ENCODE data around the gene CNTNAP2.

The CNTNAP2 gene

DNA sequence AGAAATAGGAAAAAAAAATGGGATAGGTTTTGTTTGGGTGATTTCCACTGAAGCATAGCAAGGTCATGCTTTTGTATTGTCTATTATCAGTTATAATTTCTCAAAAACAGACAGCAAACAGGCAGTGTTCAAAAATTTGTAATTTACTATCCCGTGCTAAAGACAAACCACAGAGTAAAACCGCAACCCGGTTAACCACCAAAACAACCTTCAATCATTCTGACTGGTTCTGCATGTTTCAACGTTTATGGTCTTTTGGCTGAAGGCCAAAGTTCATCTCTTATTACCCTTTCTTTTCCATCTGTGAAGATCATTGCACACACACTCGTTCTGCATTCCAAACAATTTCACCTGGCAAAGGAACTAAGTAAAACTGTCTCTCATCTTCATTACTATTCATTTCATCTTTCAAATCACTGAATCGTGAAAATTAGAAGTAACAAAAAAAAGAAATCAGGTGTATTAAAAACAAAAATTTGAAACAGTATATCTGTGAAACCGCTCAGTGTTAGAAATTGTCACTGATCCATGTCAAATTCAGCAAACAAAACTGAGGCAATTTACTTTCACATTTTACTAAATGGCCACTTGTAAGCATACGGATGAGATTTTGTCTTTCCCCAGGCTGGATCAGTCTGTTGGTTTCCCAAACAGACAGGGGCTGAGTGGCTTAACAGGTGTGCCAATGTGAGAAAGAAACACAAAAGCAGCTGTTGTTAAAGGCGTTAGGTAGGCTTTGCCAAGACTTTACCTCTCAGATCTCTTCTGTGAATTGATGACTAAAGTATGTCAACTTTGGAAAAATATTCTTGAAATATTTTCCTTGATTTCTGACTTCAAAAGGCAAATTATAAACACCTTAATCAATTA lies 539.6 kb downstream of the CNTNAP2 start:
- H3K27me3 ChIP-seq (ENCODE audit: insufficient read depth, low read length), result no peaks in the 10 kb centered on the region
- no peaks in the 10 kb centered on the region for H3K36me3 ChIP-seq (ENCODE audit: insufficient read depth, low read depth, low read length)
- no peak overlapping the region for H3K4me3 ChIP-seq (ENCODE audit: low read length)
- no peak overlapping the region for H3K9ac ChIP-seq (ENCODE audit: low read depth, low read length)
- no peak overlapping the region for H3K27ac ChIP-seq (ENCODE audit: low read length)
- no peaks in the 10 kb centered on the region for H3K4me1 ChIP-seq (ENCODE audit: insufficient read depth, low read length)
- no peaks in the 10 kb centered on the region for H3K9me3 ChIP-seq (ENCODE audit: insufficient read depth, low read depth, low read length)

DNA sequence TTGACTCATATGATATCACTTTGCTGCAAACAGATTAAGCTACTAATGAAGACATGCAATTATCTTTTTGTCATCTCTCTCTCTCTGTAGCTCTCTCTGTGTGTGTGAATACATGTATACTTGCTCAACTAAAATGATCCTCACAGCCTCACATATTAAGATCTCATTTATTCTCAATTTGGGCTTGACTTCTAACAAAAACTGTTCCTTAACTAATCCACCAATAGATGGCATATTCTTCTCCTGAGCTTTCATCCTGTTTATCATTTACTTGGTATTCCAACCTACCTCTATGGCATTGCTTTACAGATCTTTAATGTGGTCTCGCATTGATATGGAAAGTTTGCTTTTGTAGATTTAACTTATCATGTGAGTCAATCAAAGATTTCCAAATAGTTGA lies 540.4 kb downstream of the CNTNAP2 start:
- Histone ChIP-seq H3K9ac (ENCODE audit: low read depth, low read length) (no peak overlapping the region), H3K9me3 (ENCODE audit: insufficient read depth, low read depth, low read length) (no peaks in the 10 kb centered on the region), H3K27ac (ENCODE audit: low read length) (no peak overlapping the region), H3K27me3 (ENCODE audit: insufficient read depth, low read length) (no peaks in the 10 kb centered on the region), H3K4me1 (ENCODE audit: insufficient read depth, low read length) (no peaks in the 10 kb centered on the region), H3K36me3 (ENCODE audit: insufficient read depth, low read depth, low read length) (no peaks in the 10 kb centered on the region), H3K4me3 (ENCODE audit: low read length) (no peak overlapping the region)

DNA sequence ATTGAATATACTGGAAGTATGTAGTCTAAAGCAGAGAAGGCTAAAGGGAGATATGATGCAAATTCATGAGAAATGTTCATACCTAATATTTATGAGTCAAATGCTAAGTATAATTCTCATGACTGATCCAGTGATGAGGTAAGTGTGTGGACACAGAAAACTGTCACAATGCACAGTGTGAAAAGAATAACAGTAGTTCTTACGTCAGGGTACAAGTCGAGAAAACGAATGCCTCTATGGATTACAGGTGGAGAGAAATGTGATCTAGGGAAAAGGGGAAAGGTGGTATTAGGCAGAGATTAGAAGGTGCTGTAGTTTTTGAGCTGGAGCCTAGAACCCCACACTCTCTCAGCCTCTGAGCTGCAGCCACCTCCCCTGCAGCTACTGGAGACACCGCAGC lies 542.0 kb downstream of the CNTNAP2 start:
- no peak overlapping the region for H3K9ac ChIP-seq (ENCODE audit: low read depth, low read length)
- no peak overlapping the region for H3K4me3 ChIP-seq (ENCODE audit: low read length)
- H3K36me3 ChIP-seq (ENCODE audit: insufficient read depth, low read depth, low read length), result no peaks in the 10 kb centered on the region
- no peaks in the 10 kb centered on the region for H3K27me3 ChIP-seq (ENCODE audit: insufficient read depth, low read length)
- H3K27ac ChIP-seq (ENCODE audit: low read length), result no peak overlapping the region
- H3K9me3 ChIP-seq (ENCODE audit: insufficient read depth, low read depth, low read length), result no peaks in the 10 kb centered on the region
- no peaks in the 10 kb centered on the region for H3K4me1 ChIP-seq (ENCODE audit: insufficient read depth, low read length)

DNA sequence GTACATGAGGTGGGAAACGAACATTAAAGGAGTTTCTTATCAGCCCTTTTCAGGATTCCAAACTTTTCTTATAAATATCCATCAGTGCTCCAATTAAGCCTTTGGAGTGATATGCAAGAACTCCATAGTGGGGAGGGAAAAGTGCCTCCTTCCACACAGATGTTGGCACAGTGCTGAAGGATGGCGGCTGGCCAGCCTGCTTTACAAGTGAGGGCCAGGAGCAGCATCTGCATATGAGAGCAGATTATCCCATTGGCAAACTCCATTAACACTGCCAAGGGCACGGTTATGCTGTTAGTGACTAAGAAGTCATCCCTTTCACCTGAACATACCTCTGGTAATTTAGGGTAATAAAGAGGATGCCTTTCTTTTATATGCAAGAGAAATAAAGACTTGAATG lies 543.1 kb downstream of the CNTNAP2 start:
- H3K27me3 ChIP-seq (ENCODE audit: insufficient read depth, low read length), result no peaks in the 10 kb centered on the region
- no peaks in the 10 kb centered on the region for H3K4me1 ChIP-seq (ENCODE audit: insufficient read depth, low read length)
- H3K9ac ChIP-seq (ENCODE audit: low read depth, low read length), result no peak overlapping the region
- no peaks in the 10 kb centered on the region for H3K36me3 ChIP-seq (ENCODE audit: insufficient read depth, low read depth, low read length)
- no peak overlapping the region for H3K4me3 ChIP-seq (ENCODE audit: low read length)
- no peak overlapping the region for H3K27ac ChIP-seq (ENCODE audit: low read length)
- H3K9me3 ChIP-seq (ENCODE audit: insufficient read depth, low read depth, low read length), result no peaks in the 10 kb centered on the region

DNA sequence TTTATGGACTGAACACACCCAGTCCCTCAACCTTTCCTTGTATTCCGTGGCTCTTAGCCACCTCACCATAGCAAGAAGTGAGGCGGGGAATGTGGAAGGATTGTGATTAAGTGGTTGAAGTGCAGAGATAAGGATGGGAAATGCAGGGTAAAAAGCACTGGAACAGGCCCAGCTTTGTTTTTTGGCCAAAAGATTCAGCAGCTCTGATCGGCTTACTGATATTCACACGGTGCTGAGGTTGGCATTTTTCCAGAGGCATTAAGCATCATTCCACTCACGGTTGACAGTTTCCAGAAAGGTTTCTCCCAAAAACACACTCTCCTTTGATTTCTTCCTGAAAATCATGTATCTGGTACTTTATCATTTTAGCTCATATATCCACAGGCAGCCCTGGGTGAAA lies 544.2 kb downstream of the CNTNAP2 start:
- no peak overlapping the region for H3K27ac ChIP-seq (ENCODE audit: low read length)
- H3K9ac ChIP-seq (ENCODE audit: low read depth, low read length), result no peak overlapping the region
- H3K4me3 ChIP-seq (ENCODE audit: low read length), result no peak overlapping the region
- H3K4me1 ChIP-seq (ENCODE audit: insufficient read depth, low read length), result no peaks in the 10 kb centered on the region
- H3K9me3 ChIP-seq (ENCODE audit: insufficient read depth, low read depth, low read length), result no peaks in the 10 kb centered on the region
- H3K36me3 ChIP-seq (ENCODE audit: insufficient read depth, low read depth, low read length), result no peaks in the 10 kb centered on the region
- no peaks in the 10 kb centered on the region for H3K27me3 ChIP-seq (ENCODE audit: insufficient read depth, low read length)

DNA sequence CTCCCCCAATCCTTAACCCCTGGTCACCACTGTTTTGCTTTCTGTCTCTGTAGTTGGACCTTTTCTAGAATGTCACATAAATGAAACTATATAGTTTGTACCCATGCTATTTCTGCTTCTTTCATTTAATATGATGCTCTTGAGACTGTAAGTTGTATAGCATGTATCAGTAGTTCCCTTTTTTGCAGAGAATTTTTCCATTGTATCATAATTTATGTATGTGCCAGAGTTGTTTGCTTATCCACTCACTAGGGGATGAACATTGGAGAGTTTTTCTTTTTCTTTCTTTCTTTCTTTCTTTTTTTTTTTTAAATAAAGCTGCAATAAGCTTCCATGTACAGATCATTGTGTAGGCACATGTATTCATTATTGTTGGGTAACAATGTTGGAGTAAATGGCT lies 544.8 kb downstream of the CNTNAP2 start:
- no peak overlapping the region for H3K27ac ChIP-seq (ENCODE audit: low read length)
- no peak overlapping the region for H3K9ac ChIP-seq (ENCODE audit: low read depth, low read length)
- H3K9me3 ChIP-seq (ENCODE audit: insufficient read depth, low read depth, low read length), result no peaks in the 10 kb centered on the region
- no peaks in the 10 kb centered on the region for H3K27me3 ChIP-seq (ENCODE audit: insufficient read depth, low read length)
- no peaks in the 10 kb centered on the region for H3K36me3 ChIP-seq (ENCODE audit: insufficient read depth, low read depth, low read length)
- no peak overlapping the region for H3K4me3 ChIP-seq (ENCODE audit: low read length)
- no peaks in the 10 kb centered on the region for H3K4me1 ChIP-seq (ENCODE audit: insufficient read depth, low read length)

DNA sequence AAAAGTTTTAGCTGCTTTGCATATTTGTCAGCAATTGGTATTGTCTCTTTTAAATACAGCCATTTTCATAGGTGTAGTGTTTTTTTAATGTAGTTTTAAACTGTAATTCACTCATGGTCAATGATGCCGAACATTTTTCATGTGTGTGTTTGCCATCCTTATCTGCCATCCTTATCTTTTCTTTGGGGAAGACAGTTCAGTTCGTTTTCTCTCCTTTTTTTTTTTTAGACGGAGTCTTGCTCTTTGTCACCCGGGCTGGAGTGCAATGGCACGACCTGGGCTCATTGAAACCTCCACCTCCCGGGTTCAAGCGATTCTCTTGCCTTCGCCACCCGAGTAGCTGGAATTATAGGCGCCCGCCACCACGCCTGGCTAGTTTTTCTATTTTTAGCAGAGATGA lies 545.3 kb downstream of the CNTNAP2 start:
- no peak overlapping the region for H3K4me3 ChIP-seq (ENCODE audit: low read length)
- no peaks in the 10 kb centered on the region for H3K27me3 ChIP-seq (ENCODE audit: insufficient read depth, low read length)
- no peaks in the 10 kb centered on the region for H3K4me1 ChIP-seq (ENCODE audit: insufficient read depth, low read length)
- H3K36me3 ChIP-seq (ENCODE audit: insufficient read depth, low read depth, low read length), result no peaks in the 10 kb centered on the region
- no peak overlapping the region for H3K9ac ChIP-seq (ENCODE audit: low read depth, low read length)
- no peak overlapping the region for H3K27ac ChIP-seq (ENCODE audit: low read length)
- H3K9me3 ChIP-seq (ENCODE audit: insufficient read depth, low read depth, low read length), result no peaks in the 10 kb centered on the region

DNA sequence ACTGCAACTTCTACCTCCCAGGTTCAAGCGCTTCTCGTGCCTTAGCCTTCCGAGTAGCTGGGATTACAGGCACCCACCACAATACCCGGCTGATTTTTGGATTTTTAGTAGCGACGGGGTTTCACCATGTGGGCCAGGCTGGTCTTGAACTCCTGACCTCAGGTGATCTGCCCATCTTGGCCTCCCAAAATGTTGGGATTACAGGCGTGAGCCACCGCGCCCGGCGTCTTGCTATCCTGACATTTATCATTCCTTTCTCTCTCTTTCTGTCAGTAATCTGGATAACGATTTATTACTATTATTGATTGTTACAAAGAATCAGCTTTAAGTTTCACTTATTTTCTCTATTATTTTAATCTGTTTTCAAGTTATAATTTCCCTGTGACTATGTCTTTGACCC lies 548.4 kb downstream of the CNTNAP2 start:
- H3K4me1 ChIP-seq (ENCODE audit: insufficient read depth, low read length), result no peaks in the 10 kb centered on the region
- no peaks in the 10 kb centered on the region for H3K36me3 ChIP-seq (ENCODE audit: insufficient read depth, low read depth, low read length)
- H3K27ac ChIP-seq (ENCODE audit: low read length), result no peak overlapping the region
- no peaks in the 10 kb centered on the region for H3K27me3 ChIP-seq (ENCODE audit: insufficient read depth, low read length)
- H3K4me3 ChIP-seq (ENCODE audit: low read length), result no peak overlapping the region
- no peak overlapping the region for H3K9ac ChIP-seq (ENCODE audit: low read depth, low read length)
- H3K9me3 ChIP-seq (ENCODE audit: insufficient read depth, low read depth, low read length), result no peaks in the 10 kb centered on the region

DNA sequence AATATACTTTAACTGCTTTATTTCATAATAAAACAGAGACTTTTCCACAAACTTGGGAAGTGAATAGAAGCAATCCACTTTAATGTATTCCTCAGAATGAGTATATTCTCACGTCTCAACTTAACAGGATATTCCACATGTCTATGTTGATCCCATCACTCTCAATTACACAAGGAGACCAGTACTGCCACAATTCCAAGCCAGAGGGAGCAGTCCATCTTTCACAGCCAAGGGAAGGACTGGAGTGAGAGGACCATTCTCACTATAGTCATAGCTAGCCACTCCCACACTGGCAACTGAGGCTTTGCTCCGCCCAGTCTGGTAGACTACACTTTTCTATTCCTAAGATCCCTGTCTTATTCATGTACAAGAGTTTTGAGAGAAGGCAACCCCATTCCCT lies 553.9 kb downstream of the CNTNAP2 start:
- Histone ChIP-seq H3K9me3 (ENCODE audit: insufficient read depth, low read depth, low read length) (no peaks in the 10 kb centered on the region), H3K27ac (ENCODE audit: low read length) (no peak overlapping the region), H3K27me3 (ENCODE audit: insufficient read depth, low read length) (no peaks in the 10 kb centered on the region), H3K36me3 (ENCODE audit: insufficient read depth, low read depth, low read length) (no peaks in the 10 kb centered on the region), H3K4me3 (ENCODE audit: low read length) (no peak overlapping the region), H3K9ac (ENCODE audit: low read depth, low read length) (no peak overlapping the region), H3K4me1 (ENCODE audit: insufficient read depth, low read length) (no peaks in the 10 kb centered on the region)

DNA sequence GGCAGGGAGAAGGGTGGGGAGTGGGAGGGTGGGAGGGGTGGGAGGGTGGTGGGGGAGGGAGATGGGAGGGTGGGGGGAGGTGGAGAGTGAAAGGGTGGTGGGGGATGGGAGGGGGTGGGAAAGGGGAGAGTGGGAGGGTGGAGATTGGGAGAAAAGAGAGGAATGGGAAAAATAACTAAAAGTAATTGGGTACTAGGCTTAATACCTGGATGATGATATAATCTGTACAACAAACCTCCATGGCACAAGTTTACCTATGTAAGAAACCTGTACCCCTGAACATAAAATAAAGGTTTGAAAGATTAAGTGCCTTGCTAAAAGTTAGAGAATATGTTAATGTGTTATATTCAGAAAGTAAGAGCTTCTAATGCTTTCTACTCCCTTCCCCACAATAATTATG lies 564.9 kb downstream of the CNTNAP2 start:
- Histone ChIP-seq H3K4me3 (ENCODE audit: low read length) (no peak overlapping the region), H3K27ac (ENCODE audit: low read length) (no peak overlapping the region), H3K9me3 (ENCODE audit: insufficient read depth, low read depth, low read length) (no peaks in the 10 kb centered on the region), H3K9ac (ENCODE audit: low read depth, low read length) (no peak overlapping the region), H3K27me3 (ENCODE audit: insufficient read depth, low read length) (no peaks in the 10 kb centered on the region), H3K4me1 (ENCODE audit: insufficient read depth, low read length) (no peaks in the 10 kb centered on the region), H3K36me3 (ENCODE audit: insufficient read depth, low read depth, low read length) (no peaks in the 10 kb centered on the region)

DNA sequence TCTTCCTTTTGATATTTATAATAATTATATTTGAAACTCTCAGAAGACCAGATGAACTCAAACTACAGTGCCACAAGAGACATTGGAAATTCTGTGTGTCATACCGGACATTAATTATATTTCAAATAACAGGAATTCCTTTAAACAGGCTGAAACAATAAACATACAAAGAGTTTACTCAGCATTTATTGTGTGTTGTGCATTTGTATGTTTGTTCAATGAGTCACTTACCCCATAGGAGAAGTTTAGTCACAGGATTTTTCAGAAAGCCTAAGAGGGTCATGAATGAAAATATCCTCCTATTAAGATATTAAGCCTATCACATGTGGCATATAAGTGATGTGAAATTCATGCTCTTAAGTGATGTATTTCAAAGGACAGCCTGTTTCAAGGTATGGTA lies 566.8 kb downstream of the CNTNAP2 start:
- Histone ChIP-seq H3K36me3 (ENCODE audit: insufficient read depth, low read depth, low read length) (no peaks in the 10 kb centered on the region), H3K27me3 (ENCODE audit: insufficient read depth, low read length) (no peaks in the 10 kb centered on the region), H3K27ac (ENCODE audit: low read length) (no peak overlapping the region), H3K9me3 (ENCODE audit: insufficient read depth, low read depth, low read length) (no peaks in the 10 kb centered on the region), H3K9ac (ENCODE audit: low read depth, low read length) (no peak overlapping the region), H3K4me3 (ENCODE audit: low read length) (no peak overlapping the region), H3K4me1 (ENCODE audit: insufficient read depth, low read length) (no peaks in the 10 kb centered on the region)

DNA sequence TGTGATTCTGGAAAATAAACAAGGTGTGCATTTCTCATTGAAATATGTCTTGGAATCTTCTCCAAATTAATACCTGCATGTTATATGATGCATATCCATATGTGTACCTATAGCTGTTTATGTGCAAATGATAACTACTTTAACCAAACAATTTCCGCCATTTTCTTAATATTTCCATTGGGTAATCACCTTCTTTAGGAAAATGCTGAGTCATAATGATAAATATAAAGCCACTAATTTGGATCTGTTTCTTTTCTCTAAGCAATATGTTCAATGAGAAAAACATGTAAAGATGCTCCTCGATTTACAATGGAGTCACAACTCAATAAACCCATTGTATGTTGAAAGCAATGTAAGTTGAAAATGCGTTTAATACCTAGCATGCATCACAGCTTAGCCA lies 574.4 kb downstream of the CNTNAP2 start:
- Histone ChIP-seq H3K9me3 (ENCODE audit: insufficient read depth, low read depth, low read length) (no peaks in the 10 kb centered on the region), H3K4me3 (ENCODE audit: low read length) (no peak overlapping the region), H3K9ac (ENCODE audit: low read depth, low read length) (no peak overlapping the region), H3K27me3 (ENCODE audit: insufficient read depth, low read length) (no peaks in the 10 kb centered on the region), H3K4me1 (ENCODE audit: insufficient read depth, low read length) (no peaks in the 10 kb centered on the region), H3K36me3 (ENCODE audit: insufficient read depth, low read depth, low read length) (no peaks in the 10 kb centered on the region), H3K27ac (ENCODE audit: low read length) (no peak overlapping the region)
